HG02981 (cell line): ENCODE results near the gene ERC1.
"Not testable (repeated sequence)": the region's sequence is repeated elsewhere in the genome, so short reads cannot be mapped to it uniquely, and the experiment has no call there.

ENCODE experiments used
- ATAC-seq: cut with Tn5 transposase; IDR thresholded peaks from one replicate; pipeline ENCODE4 v1.9.1; 2021; ENCODE audit warnings: mild to moderate bottlenecking, moderate library complexity; ENCODE audit not compliant: unreplicated experiment

Gene ERC1

DNA sequence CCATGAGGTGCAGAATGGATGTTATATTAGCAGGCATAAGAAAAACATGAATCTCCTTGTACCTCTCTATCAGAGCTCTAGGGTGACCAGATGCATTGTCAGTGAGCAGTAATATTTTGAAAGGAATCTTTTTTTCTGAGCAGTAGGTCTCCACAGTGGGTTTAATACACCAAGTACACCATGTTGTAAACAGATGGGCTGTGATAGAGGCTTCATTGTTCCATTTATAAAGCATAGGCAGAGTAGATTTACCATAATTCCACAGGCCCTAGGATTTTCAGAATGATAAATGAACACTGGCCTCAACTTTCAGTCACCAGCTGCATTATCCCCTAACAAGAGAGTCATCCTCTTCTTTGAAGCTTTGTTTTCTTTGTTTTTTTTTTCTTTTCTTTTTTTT lies 185.2 kb downstream of the ERC1 start:
- no peak for ATAC-seq

DNA sequence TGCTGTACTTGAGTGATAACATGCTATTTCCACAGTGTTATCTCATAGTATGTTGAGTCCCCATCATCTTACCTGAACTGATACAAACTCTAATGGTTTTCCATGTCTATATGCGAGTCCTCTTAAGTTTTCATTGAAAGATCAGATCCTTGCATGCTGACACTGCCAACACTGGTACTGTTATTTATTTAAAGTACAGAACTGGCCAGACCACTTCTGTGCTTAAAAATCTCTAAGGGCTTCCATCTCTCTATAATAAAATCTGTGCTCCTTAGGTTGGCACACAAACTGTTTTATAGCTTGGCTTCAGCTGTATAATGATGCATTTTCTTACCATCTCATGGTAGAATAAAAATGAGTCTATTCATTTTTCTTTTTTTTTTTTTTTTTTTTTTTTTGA lies 188.1 kb downstream of the ERC1 start:
- no peak for ATAC-seq

DNA sequence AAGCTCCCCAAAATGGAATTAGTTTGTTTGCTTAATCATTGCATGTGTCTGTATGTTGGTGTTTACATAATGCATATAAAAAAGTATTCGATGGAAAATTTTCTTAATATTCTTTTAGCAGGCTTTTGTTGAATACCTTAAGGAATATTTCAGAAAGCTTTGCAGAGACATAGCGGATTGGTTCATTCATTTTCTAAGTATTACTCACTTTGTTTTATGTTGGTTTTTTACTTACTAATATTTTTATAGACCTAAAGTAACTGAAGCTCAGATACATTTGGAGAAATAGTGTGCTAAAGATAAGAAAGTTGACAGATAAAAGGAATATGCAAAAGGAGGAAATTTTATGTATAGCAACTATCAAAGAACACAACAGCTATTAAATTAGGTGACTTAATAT lies 191.0 kb downstream of the ERC1 start:
- no peak for ATAC-seq

DNA sequence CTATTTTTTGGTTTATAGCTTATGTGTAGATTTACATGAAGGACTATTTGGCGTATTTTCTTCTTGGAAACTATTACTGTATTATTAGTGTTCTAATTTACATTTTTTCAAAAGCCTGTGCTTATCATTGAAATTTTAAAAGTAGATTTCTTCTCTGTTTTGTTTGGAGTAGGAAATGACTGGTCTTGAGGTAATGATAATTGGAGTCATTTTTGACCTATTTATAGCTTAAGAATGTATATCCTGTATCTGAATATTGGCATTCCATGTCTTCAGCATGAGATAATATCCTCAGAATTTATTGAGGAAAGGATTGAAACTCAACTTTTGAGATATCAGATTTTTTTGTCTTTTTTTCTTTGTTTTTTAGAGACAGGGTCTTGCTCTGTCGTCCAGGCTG lies 193.4 kb downstream of the ERC1 start:
- no peak for ATAC-seq

- ATAC-seq = peak; percentile 43
These were observed 194.6 kb downstream of the ERC1 start for GRCh38 chr12:1185460-1186182.

DNA sequence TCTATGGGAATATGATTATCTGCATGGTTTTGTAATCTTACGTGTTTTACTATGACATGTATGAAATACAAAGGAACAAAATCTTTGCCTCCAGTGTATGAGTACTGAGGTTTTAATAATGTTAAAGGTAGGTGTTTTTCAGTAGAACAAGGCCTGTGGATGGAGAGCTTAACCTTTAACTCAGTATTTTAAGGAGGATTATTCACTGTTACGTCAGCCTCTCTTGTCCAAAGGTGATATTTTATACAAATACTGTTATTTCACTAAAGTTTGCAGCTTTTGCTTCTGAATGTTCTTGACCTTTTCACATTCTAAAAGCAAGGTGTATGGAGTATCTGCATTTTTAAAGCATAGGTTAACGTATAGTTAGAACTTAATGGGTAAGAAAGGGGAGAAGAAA lies 195.3 kb downstream of the ERC1 start:
- no peak for ATAC-seq

GRCh38 chr12:1188016-1188415 lies 197.0 kb downstream of the ERC1 start:
- no peak for ATAC-seq

- ATAC-seq = no peak
These were observed 198.1 kb downstream of the ERC1 start for GRCh38 chr12:1189163-1189562.

DNA sequence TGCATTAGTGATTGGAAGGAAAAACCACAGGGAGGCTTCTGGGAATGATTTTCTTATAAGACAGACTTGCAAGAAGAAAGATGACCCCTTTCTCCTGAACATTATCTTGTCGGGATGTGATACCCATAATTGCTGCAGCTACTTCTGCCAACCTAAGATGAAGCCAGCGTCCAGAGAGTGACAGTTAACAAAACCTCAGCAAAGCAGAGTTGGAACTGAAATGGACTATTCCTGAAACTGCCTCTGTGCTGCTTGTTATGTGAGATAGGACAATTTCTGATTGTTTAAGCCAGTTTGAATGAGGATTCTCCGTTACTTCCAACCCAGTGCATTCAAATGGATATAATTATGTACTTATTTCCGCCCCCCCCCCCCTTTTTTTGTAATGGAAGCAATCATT lies 204.5 kb downstream of the ERC1 start:
- no peak for ATAC-seq

- ATAC-seq = no peak
These were observed 206.4 kb downstream of the ERC1 start for GRCh38 chr12:1197264-1198018.

- not testable (repeated sequence) for ATAC-seq
These were observed 207.8 kb downstream of the ERC1 start for GRCh38 chr12:1198854-1199253.

DNA sequence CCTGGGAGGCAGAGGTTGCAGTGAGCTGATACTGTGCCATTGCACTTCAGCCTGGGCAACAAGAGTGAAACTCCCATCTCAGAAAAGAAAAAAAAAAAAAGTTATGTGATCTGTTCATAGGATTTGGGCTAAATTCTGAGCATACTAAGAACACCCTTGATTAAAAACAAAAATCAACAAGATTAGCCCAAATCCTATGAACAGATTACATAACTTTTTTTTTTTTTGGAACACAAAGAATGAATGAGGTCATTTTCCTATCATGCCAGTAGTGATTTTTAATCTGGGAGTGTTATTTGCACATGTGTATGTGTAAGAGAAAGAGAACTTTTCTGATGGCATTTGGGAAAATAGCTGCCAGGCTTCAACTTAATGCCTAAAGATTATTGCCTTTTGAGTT lies 208.7 kb downstream of the ERC1 start:
- ATAC-seq = no peak

- no peak for ATAC-seq
These were observed 210.0 kb downstream of the ERC1 start for GRCh38 chr12:1201030-1201429.

DNA sequence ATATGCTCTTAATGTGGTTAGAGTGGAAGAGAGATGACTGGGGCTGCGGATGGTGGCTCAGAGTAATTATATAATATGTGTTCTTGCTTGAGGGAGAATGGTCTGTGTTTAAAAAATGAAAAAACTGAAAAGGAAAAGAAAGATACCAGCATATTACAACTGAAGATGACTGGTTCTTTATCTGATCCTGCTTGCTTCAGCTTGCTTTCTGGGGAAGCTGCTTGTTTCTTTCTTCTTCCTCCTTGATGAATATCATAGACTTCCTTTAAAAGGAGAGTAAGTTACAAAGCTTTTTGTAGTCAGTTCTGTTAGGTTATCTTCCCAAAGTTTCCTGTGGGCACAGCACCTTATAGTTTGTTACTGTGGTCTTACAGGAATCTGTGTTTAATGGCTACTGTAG lies 210.9 kb downstream of the ERC1 start:
- no peak for ATAC-seq

- ATAC-seq = no peak
These were observed 212.7 kb downstream of the ERC1 start for GRCh38 chr12:1203735-1204019.

GRCh38 chr12:1204581-1205121 lies 213.6 kb downstream of the ERC1 start:
- peak; percentile 92 for ATAC-seq

- no peak for ATAC-seq
These were observed 214.6 kb downstream of the ERC1 start for GRCh38 chr12:1205512-1206060.

DNA sequence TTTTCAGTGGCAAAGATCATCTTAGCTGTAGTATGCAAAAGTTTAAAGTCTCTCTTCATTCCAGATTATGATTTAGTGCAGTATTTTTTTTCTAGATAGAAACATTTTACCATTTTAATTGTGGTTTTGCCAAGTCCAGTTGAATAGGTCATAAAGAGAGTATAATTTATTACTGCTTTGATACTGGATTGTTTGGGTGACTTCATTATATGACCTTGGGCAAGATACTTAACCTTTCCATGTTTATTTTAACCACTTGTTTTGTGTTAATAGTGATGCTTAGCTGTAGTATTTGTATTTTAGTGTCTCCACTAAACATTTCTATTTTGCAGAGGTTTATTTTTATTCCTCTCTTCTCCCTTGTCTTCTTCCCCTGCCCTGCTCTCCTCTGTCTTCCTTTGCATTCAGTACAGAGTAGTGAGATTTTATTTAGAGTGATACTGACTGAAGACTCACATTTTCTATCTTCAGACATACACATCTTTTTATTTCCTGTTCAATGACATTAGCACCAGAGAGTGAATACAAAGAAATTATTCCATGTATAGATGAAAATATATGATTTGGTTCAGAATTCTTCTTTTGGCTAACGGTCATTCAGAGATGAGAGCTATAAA lies 215.2 kb downstream of the ERC1 start:
- no peak for ATAC-seq

GRCh38 chr12:1207276-1207675 lies 216.3 kb downstream of the ERC1 start:
- no peak for ATAC-seq

- ATAC-seq = not testable (repeated sequence)
These were observed 217.7 kb downstream of the ERC1 start for GRCh38 chr12:1208719-1209118.

DNA sequence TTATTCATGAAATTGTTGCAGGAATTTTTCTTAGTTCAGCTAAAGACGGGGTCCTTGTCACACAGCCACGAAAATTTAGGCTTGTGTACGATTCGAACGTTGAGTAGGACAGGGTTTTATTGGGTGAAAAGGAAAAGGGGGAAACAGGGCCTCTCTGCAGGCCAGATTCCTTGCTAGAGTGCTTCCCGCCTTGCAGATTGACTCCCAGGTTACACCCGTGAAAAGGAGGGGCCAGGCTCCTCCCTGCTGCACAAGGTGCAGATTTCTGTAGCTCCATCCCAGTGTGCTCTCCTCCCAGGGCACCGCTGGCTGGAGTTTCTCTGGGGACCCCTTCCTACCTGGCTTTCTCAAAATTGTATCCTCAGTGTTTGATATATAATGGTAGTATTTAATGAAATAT lies 221.5 kb downstream of the ERC1 start:
- no peak for ATAC-seq

DNA sequence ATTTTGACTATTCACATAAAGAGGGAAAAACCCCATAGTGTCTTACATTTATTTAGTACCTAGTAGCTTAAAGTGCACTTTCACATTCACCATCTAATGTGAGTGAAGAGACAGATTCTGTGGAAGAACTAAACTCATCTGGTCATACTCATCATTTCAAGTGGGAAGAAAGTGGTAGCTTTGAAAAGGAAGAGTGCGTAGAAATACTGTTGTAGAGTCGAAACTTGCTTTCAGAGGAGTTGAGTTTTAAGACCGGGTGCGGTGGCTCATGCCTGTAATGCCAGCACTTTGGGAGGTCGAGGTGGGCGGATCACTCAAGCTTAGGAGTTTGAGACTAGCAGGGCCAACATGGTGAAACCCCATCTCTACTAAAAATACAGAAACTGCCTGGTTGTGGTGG lies 222.2 kb downstream of the ERC1 start:
- no peak for ATAC-seq
